ENCODE measurements around the gene CHSY1.

Gene CHSY1

GRCh38 chr15:101213570-101213969 lies 38.3 kb downstream of the CHSY1 start:
- no peak overlapping the region for H3K4me3 ChIP-seq (ENCODE audit: low read depth, low read length)
- in situ Hi-C loops (cut with HindIII; ENCODE audit: low sequenced_read_pairs): no loop called here
- TF ChIP-seq CTCF (IDR thresholded peaks at IDR 0.05; ENCODE audit: low read depth, low read length, missing control alignments): no peak
- DNase-seq (ENCODE audit: low read depth): no peak

GRCh38 chr15:101213147-101213546 lies 38.7 kb downstream of the CHSY1 start:
- in situ Hi-C loops (cut with HindIII; ENCODE audit: low sequenced_read_pairs): no loop called here
- no peak overlapping the region for H3K4me3 ChIP-seq (ENCODE audit: low read depth, low read length)
- TF ChIP-seq CTCF (IDR thresholded peaks at IDR 0.05; ENCODE audit: low read depth, low read length, missing control alignments): no peak
- DNase-seq (ENCODE audit: low read depth): no peak

- DNase-seq (ENCODE audit: low read depth): no peak
- no peak for TF ChIP-seq CTCF (IDR thresholded peaks at IDR 0.05; ENCODE audit: low read depth, low read length, missing control alignments)
- no peak overlapping the region for H3K4me3 ChIP-seq (ENCODE audit: low read depth, low read length)
- in situ Hi-C loops (cut with HindIII; ENCODE audit: low sequenced_read_pairs): no loop called here
These were observed 40.0 kb downstream of the CHSY1 start for GRCh38 chr15:101211897-101212296.

GRCh38 chr15:101210466-101210865 lies 41.4 kb downstream of the CHSY1 start:
- in situ Hi-C loops (cut with HindIII; ENCODE audit: low sequenced_read_pairs): no loop called here
- no peak for TF ChIP-seq CTCF (IDR thresholded peaks at IDR 0.05; ENCODE audit: low read depth, low read length, missing control alignments)
- no peak overlapping the region for H3K4me3 ChIP-seq (ENCODE audit: low read depth, low read length)
- no peak for DNase-seq (ENCODE audit: low read depth)

- in situ Hi-C loops (cut with HindIII; ENCODE audit: low sequenced_read_pairs): no loop called here
- no peak for TF ChIP-seq CTCF (IDR thresholded peaks at IDR 0.05; ENCODE audit: low read depth, low read length, missing control alignments)
- H3K4me3 ChIP-seq (ENCODE audit: low read depth, low read length): no peak overlapping the region
- DNase-seq (ENCODE audit: low read depth): no peak
These were observed 41.8 kb downstream of the CHSY1 start for GRCh38 chr15:101210058-101210457.

GRCh38 chr15:101209285-101209845 lies 42.5 kb downstream of the CHSY1 start:
- no peak for DNase-seq (ENCODE audit: low read depth)
- in situ Hi-C loops (cut with HindIII; ENCODE audit: low sequenced_read_pairs): loop anchor here (5.0 kb wide), 1 partner anchor 52 kb away; no protein-coding TSS in a partner anchor
- H3K4me3 ChIP-seq (ENCODE audit: low read depth, low read length): no peak overlapping the region
- TF ChIP-seq CTCF (IDR thresholded peaks at IDR 0.05; ENCODE audit: low read depth, low read length, missing control alignments): no peak

Measured in astrocyte of the cerebellum (primary cell).